ENCODE results near the gene LRRC8D. TPM values are rescaled to one million over a fixed set of nuclear protein-coding genes. Genes with fewer than 3 reads are reported as not detected.

LRRC8D gene
- total RNA-seq, 1 experiment from 2014 or later, result 37.2 TPM

- Mint-ChIP-seq H3K27ac (no peak overlapping the region), H3K9me3 (no peaks in the 10 kb centered on the region), H3K4me3 (no peak overlapping the region), H3K36me3 (ENCODE audit: insufficient read depth in 1 of 3, low read depth in 3 of 3) (peaks cover 0 to 6% (median 2%) of the 10 kb centered on the region in 3 experiments; a peak in 5 of 7 replicates), H3K27me3 (ENCODE audit: low read depth) (no peaks in the 10 kb centered on the region), H3K4me1 (no peaks in the 10 kb centered on the region)
- Histone ChIP-seq H3K18ac (ENCODE audit: insufficient read length, low read depth, low read length) (no peak overlapping the region), H2BK5ac (ENCODE audit: insufficient read length, low read length) (no peak overlapping the region), H2BK120ac (ENCODE audit: low read depth, low read length, poor library complexity, severe bottlenecking) (no peak overlapping the region), H3K9me3 (ENCODE audit: control insufficient read depth, low read depth, low read length) (no peaks in the 10 kb centered on the region), H3K79me1 (ENCODE audit: insufficient read depth, low read depth, low read length, poor library complexity, severe bottlenecking) (peaks cover 3% of the 10 kb centered on the region), H3K27ac (ENCODE audit: insufficient read length, low read depth, low read length) (no peak overlapping the region), H2BK15ac (ENCODE audit: low read depth, low read length) (no peak overlapping the region), H2BK20ac (ENCODE audit: low read depth, low read length, poor library complexity, severe bottlenecking) (no peak overlapping the region), H2BK12ac (ENCODE audit: insufficient read length, low read depth, low read length) (no peak overlapping the region), H2AFZ (ENCODE audit: low read length) (no peak overlapping the region), H4K5ac (ENCODE audit: insufficient read length, low read depth, low read length) (no peak overlapping the region), H3K79me2 (ENCODE audit: insufficient read depth, low read length) (no peaks in the 10 kb centered on the region; the same call in 1 of the 2 replicates), H3T11ph (ENCODE audit: low read length) (no peak overlapping the region), H2AK5ac (ENCODE audit: insufficient read length, low read length) (no peak overlapping the region), H3K27me3 (ENCODE audit: insufficient read depth, low read length) (no peaks in the 10 kb centered on the region), H4K20me1 (ENCODE audit: control insufficient read depth, insufficient read depth, insufficient read length) (no peaks in the 10 kb centered on the region), H3K23me2 (ENCODE audit: insufficient read length, low read depth, low read length, poor library complexity, severe bottlenecking) (no peaks in the 10 kb centered on the region), H4K8ac (replicated peaks; ENCODE audit: insufficient read length, low read depth, low read length) (no peak overlapping the region), H3K23ac (ENCODE audit: insufficient read length, low read depth, low read length) (no peak overlapping the region), H4K91ac (ENCODE audit: insufficient read length, low read depth, low read length) (no peak overlapping the region), H3K9ac (ENCODE audit: extremely low read depth, insufficient read length, low read length) (no peak overlapping the region), H3K14ac (ENCODE audit: insufficient read depth, low read length) (no peak overlapping the region), H3K4me2 (ENCODE audit: insufficient read depth, insufficient read length, low read length) (no peak overlapping the region), H3K4me1 (ENCODE audit: insufficient read depth, low read length) (no peaks in the 10 kb centered on the region), H3K56ac (ENCODE audit: insufficient read length, low read depth, low read length) (no peak overlapping the region), H3K4ac (ENCODE audit: low read depth, low read length) (no peak overlapping the region)
- no CpG with 5 or more reads among the region's 2 CpGs for WGBS (ENCODE audit: extremely low coverage, insufficient read length, low lambda C conversion rate)
- no peak for TF ChIP-seq CTCF (conservative IDR thresholded peaks at IDR 0.05)
- DNase-seq, result no peak
Measured at GRCh38 chr1:89855413-89856123, 34.7 kb downstream of the LRRC8D start.

Data from H9 (cell line).